Measurements from ENCODE around the gene IRAK3.

GRCh38 chr12:66152732-66153131 lies 36.3 kb upstream of the IRAK3 start:
- no peak for TF ChIP-seq EZH2 (IDR thresholded peaks at IDR 0.05; ENCODE audit: low read depth)
- TF ChIP-seq CTCF (conservative IDR thresholded peaks at IDR 0.05), result no peak
